ENCODE measurements around the gene ZNF536. TPM values are rescaled to one million over a fixed set of nuclear protein-coding genes. Genes with fewer than 3 reads are reported as not detected.

The ZNF536 gene
- total and polyA plus RNA-seq, 3 donors from 2014 or later = 6.6 to 57.6 (median 35.1) TPM

DNA sequence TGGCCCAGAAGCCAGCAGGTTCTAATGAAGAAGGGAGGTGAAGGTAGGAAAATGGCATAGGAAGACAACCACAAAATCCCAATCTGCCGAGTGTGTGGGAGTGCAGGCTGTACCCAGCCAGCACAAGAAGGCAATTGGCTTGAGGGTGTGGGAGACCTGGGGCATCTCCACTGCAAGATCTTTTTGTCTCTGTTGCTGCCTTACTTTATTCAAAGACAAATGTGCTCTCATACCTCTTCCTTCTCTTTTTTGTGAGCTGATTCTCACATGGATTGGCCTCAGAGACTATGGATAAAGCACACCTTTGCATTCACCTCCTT, 183.6 kb downstream of the ZNF536 start:
- TF ChIP-seq, protein P1, sequence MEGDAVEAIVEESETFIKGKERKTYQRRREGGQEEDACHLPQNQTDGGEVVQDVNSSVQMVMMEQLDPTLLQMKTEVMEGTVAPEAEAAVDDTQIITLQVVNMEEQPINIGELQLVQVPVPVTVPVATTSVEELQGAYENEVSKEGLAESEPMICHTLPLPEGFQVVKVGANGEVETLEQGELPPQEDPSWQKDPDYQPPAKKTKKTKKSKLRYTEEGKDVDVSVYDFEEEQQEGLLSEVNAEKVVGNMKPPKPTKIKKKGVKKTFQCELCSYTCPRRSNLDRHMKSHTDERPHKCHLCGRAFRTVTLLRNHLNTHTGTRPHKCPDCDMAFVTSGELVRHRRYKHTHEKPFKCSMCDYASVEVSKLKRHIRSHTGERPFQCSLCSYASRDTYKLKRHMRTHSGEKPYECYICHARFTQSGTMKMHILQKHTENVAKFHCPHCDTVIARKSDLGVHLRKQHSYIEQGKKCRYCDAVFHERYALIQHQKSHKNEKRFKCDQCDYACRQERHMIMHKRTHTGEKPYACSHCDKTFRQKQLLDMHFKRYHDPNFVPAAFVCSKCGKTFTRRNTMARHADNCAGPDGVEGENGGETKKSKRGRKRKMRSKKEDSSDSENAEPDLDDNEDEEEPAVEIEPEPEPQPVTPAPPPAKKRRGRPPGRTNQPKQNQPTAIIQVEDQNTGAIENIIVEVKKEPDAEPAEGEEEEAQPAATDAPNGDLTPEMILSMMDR (IDR thresholded peaks at IDR 0.05) = no peak
- no peak for TF ChIP-seq POLR2A (IDR thresholded peaks at IDR 0.05)
- H3K27ac ChIP-seq = no peak overlapping the region
- 83 to 95% methylated on average over 1 of the region's 1 CpG for WGBS, 2 donors

GRCh38 chr19:30556230-30556711, 184.1 kb downstream of the ZNF536 start:
- DNase-seq = no peak
- no peaks in the 10 kb centered on the region for H3K36me3 ChIP-seq (ENCODE audit: low read depth, missing control alignments)
- H3K27me3 ChIP-seq = no peaks in the 10 kb centered on the region
- H3K27ac ChIP-seq = no peak overlapping the region
- intact Hi-C loops (cut with DNase I; ENCODE audit: low total_unique reads) = no loop called here
- WGBS, 2 donors = 71 to 74% methylated on average over 6 of the region's 6 CpGs
- TF ChIP-seq, protein P1 (IDR thresholded peaks at IDR 0.05) = no peak
- no peak for TF ChIP-seq POLR2A (IDR thresholded peaks at IDR 0.05)
- no peak overlapping the region for H3K4me3 ChIP-seq
- no peaks in the 10 kb centered on the region for H3K4me1 ChIP-seq
- H3K9me3 ChIP-seq = no peaks in the 10 kb centered on the region

More for the DNA sequence above, 183.6 kb downstream of the ZNF536 start:
- H3K9me3 ChIP-seq = no peaks in the 10 kb centered on the region
- no peak for DNase-seq
- H3K4me3 ChIP-seq = no peak overlapping the region
- H3K4me1 ChIP-seq = no peaks in the 10 kb centered on the region
- no peaks in the 10 kb centered on the region for H3K36me3 ChIP-seq (ENCODE audit: low read depth, missing control alignments)
- intact Hi-C loops (cut with DNase I; ENCODE audit: low total_unique reads) = no loop called here
- no peaks in the 10 kb centered on the region for H3K27me3 ChIP-seq

DNA sequence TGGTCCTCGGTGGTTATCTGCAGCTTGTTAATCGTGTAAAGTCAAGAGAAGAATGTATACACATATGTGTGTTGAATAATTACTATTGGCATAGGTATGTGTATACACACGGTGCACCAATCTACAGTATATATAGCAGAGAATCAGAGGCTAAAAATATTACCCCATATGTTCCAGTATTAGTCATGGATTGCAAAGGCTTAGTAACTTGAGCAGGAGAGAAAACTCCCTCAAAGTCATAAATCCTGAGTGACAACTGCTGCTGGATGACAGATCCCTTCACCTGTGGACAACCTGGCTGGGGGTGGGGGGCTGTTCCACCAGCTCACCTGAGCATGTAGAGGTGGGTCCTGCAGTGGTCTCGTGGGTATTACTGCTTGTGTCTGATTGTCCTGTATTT, 185.0 kb downstream of the ZNF536 start:
- Histone ChIP-seq H3K27me3 (no peaks in the 10 kb centered on the region), H3K4me3 (no peak overlapping the region), H3K9me3 (no peaks in the 10 kb centered on the region), H3K36me3 (ENCODE audit: low read depth, missing control alignments) (no peaks in the 10 kb centered on the region), H3K27ac (no peak overlapping the region), H3K4me1 (no peaks in the 10 kb centered on the region)
- TF ChIP-seq, protein P1 (IDR thresholded peaks at IDR 0.05) = no peak
- TF ChIP-seq POLR2A (IDR thresholded peaks at IDR 0.05) = no peak
- no peak for DNase-seq
- intact Hi-C loops (cut with DNase I; ENCODE audit: low total_unique reads) = no loop called here
- WGBS, 2 donors = 79 to 86% methylated on average over 4 of the region's 4 CpGs

- no peak overlapping the region for H3K4me3 ChIP-seq
- no peak for DNase-seq
- no peaks in the 10 kb centered on the region for H3K36me3 ChIP-seq (ENCODE audit: low read depth, missing control alignments)
- no peaks in the 10 kb centered on the region for H3K9me3 ChIP-seq
- intact Hi-C loops (cut with DNase I; ENCODE audit: low total_unique reads) = no loop called here
- TF ChIP-seq, protein P1 (IDR thresholded peaks at IDR 0.05) = no peak
- no peak for TF ChIP-seq POLR2A (IDR thresholded peaks at IDR 0.05)
- H3K27me3 ChIP-seq = no peaks in the 10 kb centered on the region
- H3K4me1 ChIP-seq = no peaks in the 10 kb centered on the region
- 79 to 87% methylated on average over 10 to 13 of the region's 13 CpGs for WGBS, 2 donors
- no peak overlapping the region for H3K27ac ChIP-seq
These were observed 185.9 kb downstream of the ZNF536 start for GRCh38 chr19:30557927-30558557.

GRCh38 chr19:30558793-30559192, 186.6 kb downstream of the ZNF536 start:
- WGBS, 2 donors = 92 to 93% methylated on average over 6 of the region's 6 CpGs

More at GRCh38 chr19:30558793-30559192, 186.6 kb downstream of the ZNF536 start:
- Histone ChIP-seq H3K4me1 (no peaks in the 10 kb centered on the region), H3K27ac (no peak overlapping the region), H3K9me3 (no peaks in the 10 kb centered on the region), H3K36me3 (ENCODE audit: low read depth, missing control alignments) (no peaks in the 10 kb centered on the region), H3K27me3 (no peaks in the 10 kb centered on the region), H3K4me3 (no peak overlapping the region)
- intact Hi-C loops (cut with DNase I; ENCODE audit: low total_unique reads) = no loop called here
- TF ChIP-seq, protein P1 (IDR thresholded peaks at IDR 0.05) = no peak
- no peak for TF ChIP-seq POLR2A (IDR thresholded peaks at IDR 0.05)
- no peak for DNase-seq
